ENCODE measurements around the gene IFT88.

DNA sequence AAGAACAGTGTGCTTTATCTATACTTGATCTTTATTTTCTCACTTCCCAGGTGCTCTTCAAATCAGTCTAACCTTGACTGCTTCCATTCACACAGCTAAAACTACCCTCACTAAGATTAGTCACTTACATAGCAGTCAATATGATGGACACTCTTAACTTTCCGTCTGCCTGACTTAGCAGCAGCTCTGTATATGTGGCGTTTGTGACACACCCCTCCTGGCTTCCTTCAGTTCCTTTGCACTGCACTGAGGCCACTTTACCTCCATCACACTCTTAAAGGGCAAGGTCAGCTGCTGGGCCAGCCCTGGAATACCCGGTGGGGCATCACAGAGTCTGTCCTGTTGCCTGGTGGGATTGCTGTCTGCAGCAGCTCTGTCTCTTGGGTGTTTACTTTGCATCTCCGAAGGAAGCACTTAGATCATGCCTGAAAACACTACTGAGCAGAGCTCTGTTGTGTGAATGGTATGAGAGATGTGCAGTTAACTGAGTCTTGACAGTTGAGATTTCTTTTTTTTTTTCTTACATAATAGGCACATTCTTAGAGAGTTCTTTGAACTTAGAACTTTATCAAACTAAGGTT, 101.0 kb downstream of the IFT88 start:
- TF ChIP-seq POLR2AphosphoS5 (IDR thresholded peaks at IDR 0.05; ENCODE audit: low read depth) (no peak), CTCF (IDR thresholded peaks at IDR 0.05; ENCODE audit: insufficient read depth, low read length) (no peak), REST (IDR thresholded peaks at IDR 0.05; ENCODE audit: insufficient replicate concordance, low read depth) (no peak), GABPA (IDR thresholded peaks at IDR 0.05; ENCODE audit: low read depth) (no peak)

Measured in HL-60 (cell line).